Body of pancreas (tissue), 4 donors: ENCODE data around the gene FBL.
"Not testable (repeated sequence)": the region's sequence is repeated elsewhere in the genome, so short reads cannot be mapped to it uniquely, and the experiment has no call there.

ENCODE experiments used
- CTCF ChIP-seq, 7 experiments: fragments of 450-650 bp in 4 of 7; fragments of 200-600 bp in 3 of 7; sonication (generic) in 3 of 7; IDR thresholded peaks; one replicate each; pipeline ENCODE4 v1.5.1; 2016 to 2019; ENCODE audit warnings: antibody characterized with exemption in 7 of 7
- POLR2A ChIP-seq, 3 donors: fragments of 450-650 bp; IDR thresholded peaks; one replicate each; pipeline ENCODE4 v1.6.1; 2016; ENCODE audit warnings: antibody characterized with exemption in 3 of 3, mild to moderate bottlenecking in 2 of 3

- not testable (repeated sequence) for TF ChIP-seq CTCF, POLR2A (IDR thresholded peaks at IDR 0.05)
These were observed 37.5 kb downstream of the FBL start for GRCh38 chr19:39808688-39809087.
